Smooth muscle cell (in vitro differentiated cells): ENCODE results near the gene HSPA5. TPM values are rescaled to one million over a fixed set of nuclear protein-coding genes. Genes with fewer than 3 reads are reported as not detected.

Experiments
- DNase-seq: peaks from one replicate; lab custom pipeline; 2025; ENCODE audit not compliant: unreplicated experiment; lab: John Stamatoyannopoulos, UW
- H2AFZ ChIP-seq: fragments of 200-600 bp; sonication (generic); 2 replicates; pipeline ENCODE4 v1.6.0; 2016; ENCODE audit warnings: antibody characterized with exemption, low read depth, mild to moderate bottlenecking
- H3F3A ChIP-seq: fragments of 200-600 bp; sonication (generic); 2 replicates; pipeline ENCODE4 v1.6.0; 2017; ENCODE audit warnings: antibody characterized with exemption, low read depth
- H3K27ac ChIP-seq: fragments of 200-600 bp; sonication (generic); 2 replicates; pipeline ENCODE4 v1.5.1; 2016; ENCODE audit warnings: low read depth, mild to moderate bottlenecking
- H3K27me3 ChIP-seq: fragments of 200-600 bp; sonication (generic); 2 replicates; pipeline ENCODE4 v1.6.1; 2016; ENCODE audit warnings: low read depth, mild to moderate bottlenecking
- H3K36me3 ChIP-seq: fragments of 200-600 bp; sonication (generic); 2 replicates; pipeline ENCODE4 v1.5.1; 2016; ENCODE audit warnings: low read depth
- H3K4me1 ChIP-seq: fragments of 200-600 bp; sonication (generic); 2 replicates; pipeline ENCODE4 v1.5.1; 2016; ENCODE audit warnings: low read depth
- H3K4me2 ChIP-seq: fragments of 200-600 bp; sonication (generic); 2 replicates; pipeline ENCODE4 v1.6.0; 2016; ENCODE audit warnings: mild to moderate bottlenecking
- H3K4me3 ChIP-seq: fragments of 200-600 bp; sonication (generic); 2 replicates; pipeline ENCODE4 v1.5.1; 2016; ENCODE audit warnings: mild to moderate bottlenecking
- H3K79me2 ChIP-seq: fragments of 200-600 bp; sonication (generic); 2 replicates; pipeline ENCODE4 v1.6.0; 2016; ENCODE audit warnings: low read depth, mild to moderate bottlenecking
- H3K9ac ChIP-seq: fragments of 200-600 bp; sonication (generic); 2 replicates; pipeline ENCODE4 v1.6.0; 2016; ENCODE audit warnings: low read depth
- H3K9me3 ChIP-seq: fragments of 200-600 bp; sonication (generic); replicated peaks from 2 replicates; pipeline ENCODE4 v1.5.1; 2016; ENCODE audit warnings: low read depth
- H4K20me1 ChIP-seq: fragments of 200-600 bp; sonication (generic); 2 replicates; pipeline ENCODE4 v1.6.0; 2016; ENCODE audit warnings: low read depth
- CTCF ChIP-seq: fragments of 200-600 bp; sonication (generic); IDR thresholded peaks from 2 replicates; pipeline ENCODE4 v1.5.1; 2017; ENCODE audit warnings: borderline replicate concordance, mild to moderate bottlenecking, antibody characterized with exemption; ENCODE audit not compliant: insufficient read depth, poor library complexity, severe bottlenecking
- WGBS: methylation state at CpG from one replicate; pipeline ENCODE4 v1.1.7; 2016; ENCODE audit warnings: low lambda C conversion rate; 5-methylcytosine and 5-hydroxymethylcytosine counted together
- polyA plus RNA-seq: library from polyadenylated mRNA; unstranded; fragments of >200 nt; fragmentation: Nextera tagmentation; extraction: Ambion mirVana; gene quantifications from 2 replicates; pipeline ENCODE4 v1.2.1, GENCODE V29; 2016
- total RNA-seq: library from RNA; depleted of rRNA; stranded (reverse); fragments of >200 nt; gene quantifications from 2 replicates; pipeline ENCODE4 v1.2.3, GENCODE V29; 2014

The HSPA5 gene
- total and polyA plus RNA-seq, 2 experiments from 2014 or later, result 180 to 605 TPM

GRCh38 chr9:125243792-125244260 lies 2.7 kb upstream of the HSPA5 start:
- Histone ChIP-seq H4K20me1 (peaks cover 22% of the 10 kb centered on the region), H3K4me3 (no peak overlapping the region), H2AFZ (no peak overlapping the region), H3K4me1 (peaks cover 20% of the 10 kb centered on the region), H3K9me3 (no peaks in the 10 kb centered on the region), H3K4me2 (no peak overlapping the region), H3K79me2 (peaks cover 23% of the 10 kb centered on the region), H3K27ac (peak overlapping the region; percentile 93), H3K36me3 (peaks cover 4% of the 10 kb centered on the region), H3F3A (peaks cover 8% of the 10 kb centered on the region), H3K9ac (peak overlapping the region; percentile 40), H3K27me3 (no peaks in the 10 kb centered on the region)
- WGBS, result 93% methylated on average over 15 of the region's 15 CpGs
- DNase-seq, result no peak
- no peak for TF ChIP-seq CTCF

GRCh38 chr9:125241863-125242739 lies 958 bp upstream of the HSPA5 start:
- H3K4me1 ChIP-seq, result peaks cover 32% of the 10 kb centered on the region
- H3K79me2 ChIP-seq, result peaks cover 40% of the 10 kb centered on the region

GRCh38 chr9:125240649-125240999 lies 519 bp downstream of the HSPA5 start:
- Histone ChIP-seq H3K36me3 (peaks cover 24% of the 10 kb centered on the region), H4K20me1 (peaks cover 54% of the 10 kb centered on the region), H3F3A (peaks cover 27% of the 10 kb centered on the region), H3K4me2 (peak overlapping the region; percentile 93), H3K9ac (peak overlapping the region; percentile 99), H3K9me3 (no peaks in the 10 kb centered on the region), H3K4me3 (peak overlapping the region; percentile 98), H2AFZ (no peak overlapping the region), H3K4me1 (peaks cover 42% of the 10 kb centered on the region), H3K27ac (peak overlapping the region; percentile 97), H3K27me3 (no peaks in the 10 kb centered on the region), H3K79me2 (peaks cover 55% of the 10 kb centered on the region)
- 0% methylated on average over 33 of the region's 33 CpGs for WGBS
- TF ChIP-seq CTCF, result no peak
- DNase-seq, result no peak

More at GRCh38 chr9:125241863-125242739, 958 bp upstream of the HSPA5 start:
- Histone ChIP-seq H4K20me1 (peaks cover 40% of the 10 kb centered on the region), H3K9ac (peak overlapping the region; percentile 85), H2AFZ (peak overlapping the region; percentile 65), H3F3A (peaks cover 16% of the 10 kb centered on the region), H3K36me3 (peaks cover 16% of the 10 kb centered on the region), H3K27ac (peak overlapping the region; percentile 93), H3K27me3 (no peaks in the 10 kb centered on the region), H3K4me2 (peak overlapping the region; percentile 84), H3K9me3 (no peaks in the 10 kb centered on the region), H3K4me3 (peak overlapping the region; percentile 58)
- WGBS, result 35% methylated on average over 25 of the region's 27 CpGs
- TF ChIP-seq CTCF, result no peak
- no peak for DNase-seq
